WTC11 (cell line): ENCODE data around the gene PCNP. TPM values are rescaled to one million over a fixed set of nuclear protein-coding genes. Genes with fewer than 3 reads are reported as not detected.

Experiments used
- ATAC-seq: fragments of 200-7000 bp; cut with Tn5 transposase; 2 replicates; pipeline ENCODE4 v1.10.0; 2021; ENCODE audit warnings: mild to moderate bottlenecking, moderate library complexity
- CTCF ChIA-PET: fragments of 300-600 bp; sonication (Branson Sonifier 250); formaldehyde crosslinking; loops from one replicate; lab custom pipeline; 2021; ENCODE audit warnings: antibody characterized with exemption; lab: Charles Lee
- POLR2A ChIA-PET: fragments of 350-600 bp; sonication (Branson Sonifier 250); formaldehyde crosslinking; loops from one replicate; lab custom pipeline; 2021; ENCODE audit warnings: antibody characterized with exemption; lab: Charles Lee
- DNase-seq: peaks from one replicate; pipeline ENCODE4 v3.0.0; 2021; ENCODE audit warnings: low spot score
- H3K27ac Mint-ChIP-seq: 2 replicates; pipeline ENCODE4 v1.8.0; 2021; ENCODE audit warnings: mixed read lengths
- H3K27me3 Mint-ChIP-seq: 2 replicates; pipeline ENCODE4 v1.8.0; 2021; ENCODE audit warnings: low read depth, mild to moderate bottlenecking, moderate library complexity, mixed read lengths
- H3K36me3 Mint-ChIP-seq: 2 replicates; pipeline ENCODE4 v1.8.0; 2021; ENCODE audit warnings: mixed read lengths
- H3K4me1 Mint-ChIP-seq: 2 replicates; pipeline ENCODE4 v1.8.0; 2022; ENCODE audit warnings: mixed read lengths
- H3K4me3 Mint-ChIP-seq: 2 replicates; pipeline ENCODE4 v1.8.0; 2021; ENCODE audit warnings: mild to moderate bottlenecking, moderate library complexity, mixed read lengths
- H3K9me3 Mint-ChIP-seq: 2 replicates; pipeline ENCODE4 v1.8.0; 2021; ENCODE audit warnings: mixed read lengths
- ELF4 ChIP-seq: sonication (generic); formaldehyde crosslinking; IDR thresholded peaks from 2 replicates; pipeline ENCODE4 v1.8.1; 2022; ENCODE audit warnings: low read depth, mild to moderate bottlenecking, moderate library complexity, missing genetic modification reagents
- ESRRA ChIP-seq: sonication (generic); formaldehyde crosslinking; IDR thresholded peaks from 2 replicates; pipeline ENCODE4 v1.8.1; 2022; ENCODE audit warnings: mild to moderate bottlenecking, missing genetic modification reagents, borderline replicate concordance
- FOXJ3 ChIP-seq: sonication (generic); formaldehyde crosslinking; IDR thresholded peaks from 2 replicates; pipeline ENCODE4 v1.9.0; 2021; ENCODE audit warnings: missing genetic modification reagents, mild to moderate bottlenecking, borderline replicate concordance
- FOXK1 ChIP-seq: sonication (generic); formaldehyde crosslinking; IDR thresholded peaks from 2 replicates; pipeline ENCODE4 v1.8.0; 2022; ENCODE audit warnings: mild to moderate bottlenecking, moderate library complexity, missing genetic modification reagents
- IRF2 ChIP-seq: sonication (generic); formaldehyde crosslinking; IDR thresholded peaks from 2 replicates; pipeline ENCODE4 v1.8.0; 2022; ENCODE audit warnings: low read depth, missing genetic modification reagents, borderline replicate concordance
- NR1H2 ChIP-seq: sonication (generic); formaldehyde crosslinking; IDR thresholded peaks from 2 replicates; pipeline ENCODE4 v1.9.0; 2021; ENCODE audit warnings: mild to moderate bottlenecking, moderate library complexity, missing genetic modification reagents
- NR2C2 ChIP-seq: sonication (generic); formaldehyde crosslinking; IDR thresholded peaks from 2 replicates; pipeline ENCODE4 v1.8.0; 2022; ENCODE audit warnings: mild to moderate bottlenecking, missing genetic modification reagents
- SMAD3 ChIP-seq: sonication (generic); formaldehyde crosslinking; IDR thresholded peaks from 2 replicates; pipeline ENCODE4 v1.8.0; 2022; ENCODE audit warnings: missing genetic modification reagents, mild to moderate bottlenecking, borderline replicate concordance
- TCF7 ChIP-seq: sonication (generic); formaldehyde crosslinking; IDR thresholded peaks from 2 replicates; pipeline ENCODE4 v1.8.0; 2022; ENCODE audit warnings: mild to moderate bottlenecking, low read depth, missing genetic modification reagents, moderate library complexity
- TEAD1 ChIP-seq: sonication (generic); formaldehyde crosslinking; IDR thresholded peaks from 2 replicates; pipeline ENCODE4 v1.8.0; 2022; ENCODE audit warnings: mild to moderate bottlenecking, missing genetic modification reagents
- total RNA-seq: library from RNA; stranded (reverse); gene quantifications from 3 replicates; pipeline ENCODE4 v1.2.3, GENCODE V29; 2021
- TF ChIP-seq, protein P1 (sequence below): fragments of 200-600 bp; IDR thresholded peaks from 2 replicates; pipeline ENCODE4 v1.8.0; 2022; ENCODE audit warnings: antibody characterized with exemption
- TF ChIP-seq, protein P2 (sequence below): sonication (generic); formaldehyde crosslinking; IDR thresholded peaks from 2 replicates; pipeline ENCODE4 v1.8.0; 2022; ENCODE audit warnings: mild to moderate bottlenecking, missing genetic modification reagents
- TF ChIP-seq, protein P3 (sequence below): sonication (generic); formaldehyde crosslinking; IDR thresholded peaks from 2 replicates; pipeline ENCODE4 v1.8.0; 2022; ENCODE audit warnings: missing genetic modification reagents
- TF ChIP-seq, protein P4 (sequence below): sonication (generic); formaldehyde crosslinking; IDR thresholded peaks from 2 replicates; pipeline ENCODE4 v1.8.0; 2022; ENCODE audit warnings: mild to moderate bottlenecking, missing genetic modification reagents
- TF ChIP-seq, protein P5 (sequence below): sonication (generic); formaldehyde crosslinking; conservative IDR thresholded peaks from 2 replicates; pipeline ENCODE4 v1.8.1; 2022; ENCODE audit warnings: mild to moderate bottlenecking, missing genetic modification reagents
- TF ChIP-seq, protein P6 (sequence below): fragments of 250-450 bp; sonication (Bioruptor Pico); conservative IDR thresholded peaks from 2 replicates; pipeline ENCODE4 v1.9.0; 2021; ENCODE audit warnings: mild to moderate bottlenecking
- TF ChIP-seq, protein P7 (sequence below): sonication (generic); formaldehyde crosslinking; IDR thresholded peaks from 2 replicates; pipeline ENCODE4 v1.8.0; 2022; ENCODE audit warnings: mild to moderate bottlenecking, missing genetic modification reagents
- TF ChIP-seq, protein P8 (sequence below): fragments of 250-450 bp; sonication (Bioruptor Pico); IDR thresholded peaks from 2 replicates; pipeline ENCODE4 v2.1.2; 2022; ENCODE audit warnings: mild to moderate bottlenecking, moderate library complexity

Gene PCNP
- total RNA-seq, 1 experiment from 2014 or later = 187 TPM

DNA sequence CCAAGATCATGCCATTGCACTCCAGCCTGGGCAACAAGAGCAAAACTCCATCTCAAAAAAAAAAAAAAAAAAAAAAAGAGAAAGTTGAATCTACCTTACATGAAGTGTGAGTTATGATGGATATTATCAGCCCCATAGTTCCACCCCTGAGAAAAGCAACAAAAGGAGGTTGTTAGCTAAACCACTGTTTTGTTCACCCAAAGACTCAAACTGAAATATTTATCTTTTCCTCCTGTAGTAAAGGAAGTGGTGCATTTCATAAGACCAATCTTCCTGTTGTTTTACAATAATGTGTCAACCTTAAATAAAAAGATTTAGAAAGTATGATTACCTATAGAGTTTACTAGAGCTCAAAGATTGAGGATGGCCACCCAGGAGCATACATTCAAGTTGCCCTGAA lies 31.0 kb upstream of the PCNP start:
- ChIA-PET POLR2A (no interaction called here), CTCF (interaction anchor here (0.8 kb wide), 1 partner anchor 13 kb away, joined by 4 read pairs; no protein-coding TSS in a partner anchor)
- peaks cover 15% of the 10 kb centered on the region for H3K4me1 Mint-ChIP-seq
- no peak overlapping the region for H3K4me3 Mint-ChIP-seq
- ATAC-seq = no peak
- TF ChIP-seq, protein P1, sequence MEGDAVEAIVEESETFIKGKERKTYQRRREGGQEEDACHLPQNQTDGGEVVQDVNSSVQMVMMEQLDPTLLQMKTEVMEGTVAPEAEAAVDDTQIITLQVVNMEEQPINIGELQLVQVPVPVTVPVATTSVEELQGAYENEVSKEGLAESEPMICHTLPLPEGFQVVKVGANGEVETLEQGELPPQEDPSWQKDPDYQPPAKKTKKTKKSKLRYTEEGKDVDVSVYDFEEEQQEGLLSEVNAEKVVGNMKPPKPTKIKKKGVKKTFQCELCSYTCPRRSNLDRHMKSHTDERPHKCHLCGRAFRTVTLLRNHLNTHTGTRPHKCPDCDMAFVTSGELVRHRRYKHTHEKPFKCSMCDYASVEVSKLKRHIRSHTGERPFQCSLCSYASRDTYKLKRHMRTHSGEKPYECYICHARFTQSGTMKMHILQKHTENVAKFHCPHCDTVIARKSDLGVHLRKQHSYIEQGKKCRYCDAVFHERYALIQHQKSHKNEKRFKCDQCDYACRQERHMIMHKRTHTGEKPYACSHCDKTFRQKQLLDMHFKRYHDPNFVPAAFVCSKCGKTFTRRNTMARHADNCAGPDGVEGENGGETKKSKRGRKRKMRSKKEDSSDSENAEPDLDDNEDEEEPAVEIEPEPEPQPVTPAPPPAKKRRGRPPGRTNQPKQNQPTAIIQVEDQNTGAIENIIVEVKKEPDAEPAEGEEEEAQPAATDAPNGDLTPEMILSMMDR = no peak
- TF ChIP-seq IRF2 (CRISPR knock-in tag) (no peak), FOXK1 (no peak), NR2C2 (CRISPR knock-in tag) (no peak), FOXJ3 (CRISPR knock-in tag) (no peak), TEAD1 (no peak), ESRRA (no peak), SMAD3 (CRISPR knock-in tag) (no peak), TCF7 (CRISPR knock-in tag) (no peak), ELF4 (no peak), NR1H2 (CRISPR knock-in tag) (no peak)
- TF ChIP-seq, protein P2, sequence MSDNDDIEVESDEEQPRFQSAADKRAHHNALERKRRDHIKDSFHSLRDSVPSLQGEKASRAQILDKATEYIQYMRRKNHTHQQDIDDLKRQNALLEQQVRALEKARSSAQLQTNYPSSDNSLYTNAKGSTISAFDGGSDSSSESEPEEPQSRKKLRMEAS = no peak
- TF ChIP-seq, protein P3, sequence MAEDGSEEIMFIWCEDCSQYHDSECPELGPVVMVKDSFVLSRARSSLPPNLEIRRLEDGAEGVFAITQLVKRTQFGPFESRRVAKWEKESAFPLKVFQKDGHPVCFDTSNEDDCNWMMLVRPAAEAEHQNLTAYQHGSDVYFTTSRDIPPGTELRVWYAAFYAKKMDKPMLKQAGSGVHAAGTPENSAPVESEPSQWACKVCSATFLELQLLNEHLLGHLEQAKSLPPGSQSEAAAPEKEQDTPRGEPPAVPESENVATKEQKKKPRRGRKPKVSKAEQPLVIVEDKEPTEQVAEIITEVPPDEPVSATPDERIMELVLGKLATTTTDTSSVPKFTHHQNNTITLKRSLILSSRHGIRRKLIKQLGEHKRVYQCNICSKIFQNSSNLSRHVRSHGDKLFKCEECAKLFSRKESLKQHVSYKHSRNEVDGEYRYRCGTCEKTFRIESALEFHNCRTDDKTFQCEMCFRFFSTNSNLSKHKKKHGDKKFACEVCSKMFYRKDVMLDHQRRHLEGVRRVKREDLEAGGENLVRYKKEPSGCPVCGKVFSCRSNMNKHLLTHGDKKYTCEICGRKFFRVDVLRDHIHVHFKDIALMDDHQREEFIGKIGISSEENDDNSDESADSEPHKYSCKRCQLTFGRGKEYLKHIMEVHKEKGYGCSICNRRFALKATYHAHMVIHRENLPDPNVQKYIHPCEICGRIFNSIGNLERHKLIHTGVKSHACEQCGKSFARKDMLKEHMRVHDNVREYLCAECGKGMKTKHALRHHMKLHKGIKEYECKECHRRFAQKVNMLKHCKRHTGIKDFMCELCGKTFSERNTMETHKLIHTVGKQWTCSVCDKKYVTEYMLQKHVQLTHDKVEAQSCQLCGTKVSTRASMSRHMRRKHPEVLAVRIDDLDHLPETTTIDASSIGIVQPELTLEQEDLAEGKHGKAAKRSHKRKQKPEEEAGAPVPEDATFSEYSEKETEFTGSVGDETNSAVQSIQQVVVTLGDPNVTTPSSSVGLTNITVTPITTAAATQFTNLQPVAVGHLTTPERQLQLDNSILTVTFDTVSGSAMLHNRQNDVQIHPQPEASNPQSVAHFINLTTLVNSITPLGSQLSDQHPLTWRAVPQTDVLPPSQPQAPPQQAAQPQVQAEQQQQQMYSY (CRISPR knock-in tag) = no peak
- TF ChIP-seq, protein P4, sequence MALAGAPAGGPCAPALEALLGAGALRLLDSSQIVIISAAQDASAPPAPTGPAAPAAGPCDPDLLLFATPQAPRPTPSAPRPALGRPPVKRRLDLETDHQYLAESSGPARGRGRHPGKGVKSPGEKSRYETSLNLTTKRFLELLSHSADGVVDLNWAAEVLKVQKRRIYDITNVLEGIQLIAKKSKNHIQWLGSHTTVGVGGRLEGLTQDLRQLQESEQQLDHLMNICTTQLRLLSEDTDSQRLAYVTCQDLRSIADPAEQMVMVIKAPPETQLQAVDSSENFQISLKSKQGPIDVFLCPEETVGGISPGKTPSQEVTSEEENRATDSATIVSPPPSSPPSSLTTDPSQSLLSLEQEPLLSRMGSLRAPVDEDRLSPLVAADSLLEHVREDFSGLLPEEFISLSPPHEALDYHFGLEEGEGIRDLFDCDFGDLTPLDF (CRISPR knock-in tag) = no peak
- TF ChIP-seq, protein P5, sequence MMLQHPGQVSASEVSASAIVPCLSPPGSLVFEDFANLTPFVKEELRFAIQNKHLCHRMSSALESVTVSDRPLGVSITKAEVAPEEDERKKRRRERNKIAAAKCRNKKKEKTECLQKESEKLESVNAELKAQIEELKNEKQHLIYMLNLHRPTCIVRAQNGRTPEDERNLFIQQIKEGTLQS (CRISPR knock-in tag) = no peak
- TF ChIP-seq, protein P6, sequence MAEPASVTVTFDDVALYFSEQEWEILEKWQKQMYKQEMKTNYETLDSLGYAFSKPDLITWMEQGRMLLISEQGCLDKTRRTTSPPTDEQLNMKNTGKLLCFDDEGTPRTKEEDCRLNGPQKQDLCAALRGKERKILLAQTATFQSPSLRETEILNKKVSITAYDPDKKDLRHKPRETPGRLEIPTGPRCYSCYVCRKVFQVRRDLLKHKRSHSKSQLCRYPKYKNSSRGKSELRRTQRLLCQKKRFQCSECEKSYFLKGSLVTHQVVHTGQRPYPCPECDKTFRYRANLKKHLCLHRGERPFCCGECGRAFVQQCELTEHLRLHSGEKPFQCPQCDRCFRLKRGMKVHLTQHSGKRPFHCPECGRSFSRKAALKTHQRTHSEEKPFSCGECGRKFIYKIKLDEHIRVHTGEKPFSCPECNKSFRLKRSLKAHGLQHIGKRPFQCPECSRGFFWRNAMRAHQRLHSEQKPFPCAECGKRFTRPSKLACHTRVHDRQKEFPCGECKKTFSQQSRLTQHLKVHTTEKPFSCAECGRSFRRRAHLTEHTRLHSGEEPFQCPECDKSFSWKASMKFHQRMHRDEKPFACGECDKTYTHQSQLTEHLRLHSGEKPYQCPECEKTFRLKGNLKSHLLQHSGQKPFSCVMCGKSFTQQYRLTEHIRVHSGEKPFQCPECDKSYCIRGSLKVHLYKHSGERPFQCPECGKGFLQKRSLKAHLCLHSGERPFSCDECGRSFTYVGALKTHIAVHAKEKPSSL (CRISPR knock-in tag) = no peak
- TF ChIP-seq, protein P7, sequence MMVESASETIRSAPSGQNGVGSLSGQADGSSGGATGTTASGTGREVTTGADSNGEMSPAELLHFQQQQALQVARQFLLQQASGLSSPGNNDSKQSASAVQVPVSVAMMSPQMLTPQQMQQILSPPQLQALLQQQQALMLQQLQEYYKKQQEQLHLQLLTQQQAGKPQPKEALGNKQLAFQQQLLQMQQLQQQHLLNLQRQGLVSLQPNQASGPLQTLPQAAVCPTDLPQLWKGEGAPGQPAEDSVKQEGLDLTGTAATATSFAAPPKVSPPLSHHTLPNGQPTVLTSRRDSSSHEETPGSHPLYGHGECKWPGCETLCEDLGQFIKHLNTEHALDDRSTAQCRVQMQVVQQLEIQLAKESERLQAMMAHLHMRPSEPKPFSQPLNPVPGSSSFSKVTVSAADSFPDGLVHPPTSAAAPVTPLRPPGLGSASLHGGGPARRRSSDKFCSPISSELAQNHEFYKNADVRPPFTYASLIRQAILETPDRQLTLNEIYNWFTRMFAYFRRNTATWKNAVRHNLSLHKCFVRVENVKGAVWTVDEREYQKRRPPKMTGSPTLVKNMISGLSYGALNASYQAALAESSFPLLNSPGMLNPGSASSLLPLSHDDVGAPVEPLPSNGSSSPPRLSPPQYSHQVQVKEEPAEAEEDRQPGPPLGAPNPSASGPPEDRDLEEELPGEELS (CRISPR knock-in tag) = no peak
- TF ChIP-seq, protein P8, sequence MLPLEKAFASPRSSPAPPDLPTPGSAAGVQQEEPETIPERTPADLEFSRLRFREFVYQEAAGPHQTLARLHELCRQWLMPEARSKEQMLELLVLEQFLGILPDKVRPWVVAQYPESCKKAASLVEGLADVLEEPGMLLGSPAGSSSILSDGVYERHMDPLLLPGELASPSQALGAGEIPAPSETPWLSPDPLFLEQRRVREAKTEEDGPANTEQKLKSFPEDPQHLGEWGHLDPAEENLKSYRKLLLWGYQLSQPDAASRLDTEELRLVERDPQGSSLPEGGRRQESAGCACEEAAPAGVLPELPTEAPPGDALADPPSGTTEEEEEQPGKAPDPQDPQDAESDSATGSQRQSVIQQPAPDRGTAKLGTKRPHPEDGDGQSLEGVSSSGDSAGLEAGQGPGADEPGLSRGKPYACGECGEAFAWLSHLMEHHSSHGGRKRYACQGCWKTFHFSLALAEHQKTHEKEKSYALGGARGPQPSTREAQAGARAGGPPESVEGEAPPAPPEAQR (CRISPR knock-in tag) = no peak
- peaks cover 43% of the 10 kb centered on the region for H3K9me3 Mint-ChIP-seq
- H3K36me3 Mint-ChIP-seq = peaks cover 47% of the 10 kb centered on the region
- H3K27ac Mint-ChIP-seq = no peak overlapping the region
- peaks cover 51% of the 10 kb centered on the region for H3K27me3 Mint-ChIP-seq
- DNase-seq = no peak
